T-helper 1 cell (primary cell): ENCODE measurements around the gene NRP2.
A peak's percentile ranks its signal among the peaks of the same experiment; 100 is the strongest.

Experiments used
- DNase-seq, 5 donors: peaks; one replicate each; pipeline ENCODE4 v3.0.0-alpha.2; 2012 to 2020

The NRP2 gene

DNA sequence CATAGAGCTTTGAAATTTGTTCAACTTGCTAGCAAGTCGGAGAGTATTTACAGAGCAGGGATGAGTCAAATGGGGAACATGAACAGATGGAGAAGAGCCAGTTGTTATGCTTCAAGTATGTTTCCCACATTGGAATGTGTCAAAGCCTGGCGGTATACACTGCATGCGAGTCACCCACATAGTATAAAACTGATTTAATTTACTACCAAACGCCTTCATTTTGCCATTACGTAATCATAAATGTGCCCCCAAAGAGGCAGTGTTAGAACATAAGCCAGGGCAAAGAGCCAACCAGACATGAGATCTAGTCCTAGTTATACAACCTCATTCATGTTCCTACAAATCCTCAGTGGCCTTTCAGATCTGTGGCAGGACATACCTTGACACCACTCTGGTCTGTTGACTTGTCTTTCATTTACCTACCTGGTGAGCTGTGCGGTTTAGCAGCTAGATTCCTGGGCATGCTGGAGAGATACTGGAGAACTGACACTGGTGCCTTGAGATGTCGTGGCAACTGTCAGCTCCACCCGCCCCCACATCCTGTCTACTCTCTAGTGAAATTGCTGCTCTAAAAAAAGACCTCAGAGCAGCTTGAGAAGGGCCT is 21.7 kb upstream of the NRP2 start:
- DNase-seq = peak in 2 of 5 donors; percentile 1 to 22

DNA sequence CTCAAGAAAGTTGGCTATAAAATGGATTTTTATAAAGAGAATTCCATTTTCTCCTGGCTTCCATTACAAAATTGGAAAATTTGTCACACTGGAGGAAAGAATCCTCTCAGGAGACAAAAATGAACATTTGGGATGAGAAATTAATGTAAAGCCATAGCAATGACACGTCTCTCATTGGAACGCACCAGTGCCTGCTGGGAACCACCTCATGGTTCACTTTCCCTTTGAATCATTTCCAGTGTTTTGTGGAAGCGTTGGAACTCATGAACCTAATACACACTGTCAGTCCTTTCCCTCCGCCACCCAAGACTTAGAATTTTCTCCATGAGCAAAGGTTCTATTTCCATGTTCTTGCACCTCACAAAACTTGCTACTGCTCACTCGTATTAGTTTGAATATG is 21.0 kb upstream of the NRP2 start:
- DNase-seq = no peak

- no peak for DNase-seq
Observed at GRCh38 chr2:205662206-205662965, 19.9 kb upstream of the NRP2 start.

- DNase-seq = no peak
Observed at GRCh38 chr2:205665791-205666190, 16.5 kb upstream of the NRP2 start.

DNA sequence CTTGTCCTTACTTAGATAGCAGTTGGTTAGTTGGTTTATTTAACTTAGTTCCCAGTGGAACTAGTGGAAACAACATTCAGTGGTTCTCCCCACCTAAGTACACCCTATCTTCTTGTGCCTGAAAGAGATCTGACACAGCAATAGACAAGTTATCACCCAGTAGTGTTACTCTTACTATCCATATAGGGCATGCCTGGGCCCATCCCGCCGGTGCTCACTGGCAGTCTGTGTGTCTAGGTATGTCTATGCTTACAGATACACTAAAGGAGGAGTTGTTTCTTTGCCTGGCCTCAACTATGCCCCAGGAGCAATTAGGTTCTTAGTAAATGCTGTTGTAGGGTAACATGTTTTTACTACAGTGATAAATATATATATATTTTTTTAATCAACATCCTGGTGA is 12.0 kb upstream of the NRP2 start:
- no peak for DNase-seq

DNA sequence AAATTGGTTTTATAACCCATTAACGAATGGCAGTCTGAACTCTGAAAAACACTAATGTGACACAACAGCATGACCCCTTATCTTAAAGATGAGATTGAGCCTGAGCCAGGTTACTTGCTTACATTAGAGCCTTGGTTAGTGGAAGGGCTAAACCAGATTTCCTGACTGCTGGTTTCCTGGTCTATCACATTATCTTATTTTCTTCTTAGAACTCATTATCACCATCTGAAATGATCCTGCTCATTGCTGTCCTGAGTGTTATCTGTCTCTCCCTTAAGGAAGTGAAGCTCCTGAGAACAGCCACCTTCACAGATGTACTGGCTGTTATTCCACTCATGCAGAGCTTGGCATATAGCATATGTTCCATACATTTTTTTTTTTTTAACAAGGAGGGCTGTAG is 9.0 kb upstream of the NRP2 start:
- DNase-seq = no peak

- DNase-seq = no peak
Observed at GRCh38 chr2:205675861-205676516, 6.3 kb upstream of the NRP2 start.

GRCh38 chr2:205678541-205679142 is 3.7 kb upstream of the NRP2 start:
- DNase-seq = no peak

GRCh38 chr2:205679410-205680009 is 2.8 kb upstream of the NRP2 start:
- no peak for DNase-seq

DNA sequence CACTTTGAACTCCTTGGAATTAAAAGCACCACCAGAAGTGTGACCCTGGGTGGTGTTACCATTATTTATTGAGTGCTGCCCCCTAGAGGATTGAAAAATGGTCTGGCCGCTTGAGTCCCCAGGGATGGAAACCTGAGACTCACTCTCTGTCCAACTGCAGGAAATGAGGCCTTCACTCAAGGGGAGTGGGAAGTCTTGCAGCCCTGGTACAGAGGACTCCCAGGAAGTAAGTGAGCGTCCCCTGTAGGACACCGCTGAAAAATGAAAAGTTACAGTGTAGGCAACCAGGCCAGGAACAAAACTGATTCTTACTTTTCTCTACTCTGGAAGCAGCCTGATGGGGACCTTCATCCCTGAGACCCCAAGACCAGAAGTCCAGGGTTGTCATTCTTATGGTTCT is 2.2 kb upstream of the NRP2 start:
- DNase-seq = peak in 3 of 5 donors; percentile 20 to 47 (median 34)

- no peak for DNase-seq
Observed at GRCh38 chr2:205680903-205681302, 1.4 kb upstream of the NRP2 start.

DNA sequence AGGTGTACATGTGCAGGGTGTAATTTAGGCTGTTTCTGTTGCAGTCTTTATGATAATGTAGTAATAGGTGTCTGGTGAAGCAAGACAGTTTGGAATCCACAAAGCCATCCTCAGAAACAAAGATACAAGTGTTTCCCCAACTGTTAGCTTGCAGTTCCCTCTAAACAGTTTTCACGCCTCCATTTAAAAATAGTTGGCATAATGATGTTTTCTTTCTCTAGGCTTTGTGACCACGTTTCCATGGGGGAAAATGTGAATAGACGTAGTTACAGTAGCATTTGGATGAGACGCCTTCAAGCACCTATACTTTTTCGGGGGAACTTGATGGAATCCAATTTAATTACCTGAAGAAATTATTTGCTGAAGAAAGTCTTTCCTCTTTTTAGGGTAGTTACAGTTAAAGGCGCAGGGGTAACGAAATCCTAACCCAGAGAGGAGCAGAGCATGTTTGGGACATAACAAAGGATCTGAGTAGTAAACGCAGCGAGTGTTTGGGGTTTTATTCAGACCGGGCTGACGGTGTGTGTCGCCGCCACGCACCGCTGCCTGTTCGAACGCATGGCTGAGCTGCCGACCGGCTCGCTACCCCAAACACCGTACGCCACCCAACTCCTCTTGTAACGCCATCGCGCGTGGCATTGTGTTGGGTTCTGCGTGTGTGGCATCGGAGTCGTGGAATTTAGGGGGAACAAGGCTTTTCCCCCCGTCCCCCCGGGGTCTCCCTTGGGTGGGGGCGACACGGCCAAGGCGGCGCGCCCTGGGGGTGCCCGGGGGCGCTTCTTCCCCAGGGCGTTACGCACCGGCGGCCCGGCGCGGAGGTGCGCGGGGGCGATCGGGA is 681 bp upstream of the NRP2 start:
- no peak for DNase-seq

- DNase-seq = no peak
Observed at GRCh38 chr2:205682971-205683501, 735 bp downstream of the NRP2 start.

DNA sequence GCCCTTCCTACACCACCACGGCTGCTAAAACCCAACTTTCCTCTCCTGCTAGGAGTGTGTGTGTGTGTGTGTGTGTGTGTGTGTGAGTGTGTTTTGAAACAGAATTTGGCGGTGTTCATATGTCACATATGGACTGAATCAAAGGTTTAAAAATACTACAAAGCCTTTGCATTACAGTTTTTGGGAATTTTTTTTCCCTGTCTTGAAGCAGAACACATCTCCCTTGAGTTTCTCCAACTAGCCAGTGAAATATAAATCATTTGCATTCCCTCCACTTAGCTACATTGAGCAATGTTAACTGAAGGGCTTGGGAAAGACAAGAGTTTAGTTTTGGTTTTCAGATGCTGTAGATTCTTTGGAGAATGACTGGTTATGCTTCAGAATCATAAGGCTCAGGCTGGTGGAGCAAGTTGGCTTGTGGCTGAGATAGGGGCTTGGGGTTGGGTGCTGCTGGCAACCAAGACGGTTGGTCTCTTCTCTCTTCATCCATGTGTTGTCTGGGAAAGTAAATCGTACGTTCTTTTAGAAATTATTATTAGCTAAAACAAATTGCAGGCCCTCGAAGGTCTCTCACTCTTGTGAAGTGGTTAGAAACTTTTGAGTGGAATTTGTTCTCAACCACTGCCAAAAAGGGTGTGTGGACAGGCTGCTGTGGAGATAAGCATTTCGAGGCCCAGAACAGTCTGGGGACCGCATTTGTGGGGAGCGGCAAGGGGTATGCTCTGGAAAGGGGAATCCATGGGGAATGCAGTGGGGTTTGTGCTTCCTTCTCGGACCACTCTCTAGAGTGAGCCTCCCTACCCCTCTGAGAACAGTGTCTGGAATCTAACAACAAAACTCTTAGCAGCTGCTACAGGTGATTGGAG is 1.4 kb downstream of the NRP2 start:
- DNase-seq = no peak

DNA sequence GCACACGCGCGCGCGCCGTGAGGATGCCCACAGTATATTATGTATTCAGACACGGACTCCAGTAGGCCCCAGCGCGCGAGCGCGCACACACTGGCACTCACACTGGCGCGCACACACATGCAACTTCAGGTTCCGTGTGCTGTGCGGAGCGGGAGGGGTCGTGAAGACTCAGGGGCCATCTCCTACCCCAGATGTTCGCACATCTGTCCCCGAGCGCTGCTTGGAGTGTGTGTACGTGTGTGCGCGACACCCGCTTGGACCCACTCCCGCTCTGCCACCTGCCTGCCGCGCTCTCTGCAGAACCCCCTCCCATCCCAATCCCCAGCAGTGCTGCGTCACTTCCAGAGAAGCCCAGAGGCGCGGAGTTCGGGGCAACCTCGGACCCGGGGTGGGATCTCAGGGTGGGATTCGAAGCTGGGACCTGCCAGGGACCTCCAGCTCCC is 2.6 kb downstream of the NRP2 start:
- DNase-seq = no peak

DNA sequence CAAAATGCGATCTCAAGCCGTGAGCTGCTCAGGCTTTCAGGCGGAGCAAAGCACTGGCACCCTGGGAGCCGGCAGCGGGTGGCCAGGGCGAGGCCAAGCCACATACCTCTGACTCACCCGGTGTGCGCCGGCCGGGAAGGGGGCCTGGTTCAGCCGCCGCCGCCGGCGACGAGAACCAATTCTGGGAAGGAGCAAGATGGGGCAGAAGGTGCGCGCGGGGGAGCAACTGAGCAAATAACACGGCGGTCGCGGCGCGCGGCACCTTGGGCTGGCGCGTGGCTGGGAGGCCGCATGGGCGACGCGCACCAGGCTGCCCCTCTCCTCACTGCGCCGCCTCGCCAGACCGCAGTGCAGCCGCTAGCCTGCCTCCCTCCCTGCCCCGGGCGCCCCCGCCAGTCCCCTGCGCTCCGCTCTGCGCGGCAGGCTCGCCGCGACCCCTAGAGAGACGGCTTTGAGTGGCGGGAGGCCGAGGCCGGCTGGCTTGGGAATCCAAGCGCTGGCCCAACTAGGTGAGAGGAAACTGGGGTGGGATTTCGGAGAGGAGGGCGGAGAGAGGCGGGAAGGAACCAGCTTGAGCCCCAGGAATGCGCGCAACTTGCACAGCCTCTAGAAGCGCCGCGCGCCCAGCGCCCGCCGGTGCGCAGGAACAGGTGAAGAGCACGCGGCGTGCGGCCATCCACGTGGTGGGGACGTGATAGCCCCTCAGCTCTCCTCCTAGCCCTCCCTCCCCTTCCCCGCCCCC is 3.2 kb downstream of the NRP2 start:
- DNase-seq = no peak

- DNase-seq = no peak
Observed at GRCh38 chr2:205686056-205686782, 3.9 kb downstream of the NRP2 start.

GRCh38 chr2:205686783-205687640 is 4.7 kb downstream of the NRP2 start:
- no peak for DNase-seq

GRCh38 chr2:205687641-205687956 is 5.3 kb downstream of the NRP2 start:
- DNase-seq = no peak
